Measurements from ENCODE around the gene C19orf33.
"Not testable (repeated sequence)": the region's sequence is repeated elsewhere in the genome, so short reads cannot be mapped to it uniquely, and the experiment has no call there.

DNA sequence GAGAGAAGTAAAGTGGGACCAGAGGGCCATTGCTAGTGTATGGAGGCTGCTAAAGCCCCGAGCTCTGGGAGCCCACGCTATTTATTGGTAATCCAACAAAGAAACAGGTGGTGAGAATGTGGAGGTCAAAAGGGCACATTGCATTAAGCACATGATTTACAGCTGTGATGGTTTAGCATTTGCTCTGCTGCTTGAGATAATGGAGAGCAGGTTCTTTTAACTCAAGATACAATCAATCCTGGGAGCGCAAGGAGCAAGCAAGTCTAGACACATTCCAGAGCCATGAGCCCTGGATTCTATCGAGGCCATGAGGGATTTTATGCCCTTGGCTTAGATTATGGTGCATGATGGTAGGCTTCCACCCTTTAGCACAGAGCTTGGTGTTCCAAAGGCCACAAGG lies 35.0 kb downstream of the C19orf33 start:
- not testable (repeated sequence) for TF ChIP-seq POLR2A (IDR thresholded peaks at IDR 0.05)
- TF ChIP-seq, protein P1, sequence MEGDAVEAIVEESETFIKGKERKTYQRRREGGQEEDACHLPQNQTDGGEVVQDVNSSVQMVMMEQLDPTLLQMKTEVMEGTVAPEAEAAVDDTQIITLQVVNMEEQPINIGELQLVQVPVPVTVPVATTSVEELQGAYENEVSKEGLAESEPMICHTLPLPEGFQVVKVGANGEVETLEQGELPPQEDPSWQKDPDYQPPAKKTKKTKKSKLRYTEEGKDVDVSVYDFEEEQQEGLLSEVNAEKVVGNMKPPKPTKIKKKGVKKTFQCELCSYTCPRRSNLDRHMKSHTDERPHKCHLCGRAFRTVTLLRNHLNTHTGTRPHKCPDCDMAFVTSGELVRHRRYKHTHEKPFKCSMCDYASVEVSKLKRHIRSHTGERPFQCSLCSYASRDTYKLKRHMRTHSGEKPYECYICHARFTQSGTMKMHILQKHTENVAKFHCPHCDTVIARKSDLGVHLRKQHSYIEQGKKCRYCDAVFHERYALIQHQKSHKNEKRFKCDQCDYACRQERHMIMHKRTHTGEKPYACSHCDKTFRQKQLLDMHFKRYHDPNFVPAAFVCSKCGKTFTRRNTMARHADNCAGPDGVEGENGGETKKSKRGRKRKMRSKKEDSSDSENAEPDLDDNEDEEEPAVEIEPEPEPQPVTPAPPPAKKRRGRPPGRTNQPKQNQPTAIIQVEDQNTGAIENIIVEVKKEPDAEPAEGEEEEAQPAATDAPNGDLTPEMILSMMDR (IDR thresholded peaks at IDR 0.05), result not testable (repeated sequence)

Measured in thyroid gland (tissue), 4 donors.